DMS153 treated with DMSO at 0.1 percent for 48 hours (cell line): Measurements from ENCODE around the gene EML1.

Experiments
- DNase-seq: peaks from one replicate; lab custom pipeline; 2025; ENCODE audit not compliant: unreplicated experiment; lab: John Stamatoyannopoulos, UW

EML1 gene

DNA sequence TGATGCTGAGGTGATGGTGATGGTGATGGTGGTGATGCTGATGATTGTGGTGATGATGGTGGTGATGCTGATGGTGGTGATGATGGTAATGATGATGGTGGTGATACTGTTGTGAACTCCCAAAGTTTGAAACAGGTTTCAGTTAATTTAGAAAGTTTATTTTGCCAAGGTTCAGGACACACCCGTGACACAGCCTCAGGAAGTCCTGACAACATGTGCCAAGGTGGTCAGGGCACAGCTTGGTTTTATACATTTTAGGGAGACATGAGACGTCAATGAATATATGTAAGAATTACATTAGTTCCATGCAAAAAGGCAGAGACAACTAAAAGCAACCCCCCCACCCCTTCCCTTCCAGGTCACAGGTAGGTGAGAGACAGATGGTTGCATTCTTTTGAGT lies 159.2 kb downstream of the EML1 start:
- DNase-seq: no peak

DNA sequence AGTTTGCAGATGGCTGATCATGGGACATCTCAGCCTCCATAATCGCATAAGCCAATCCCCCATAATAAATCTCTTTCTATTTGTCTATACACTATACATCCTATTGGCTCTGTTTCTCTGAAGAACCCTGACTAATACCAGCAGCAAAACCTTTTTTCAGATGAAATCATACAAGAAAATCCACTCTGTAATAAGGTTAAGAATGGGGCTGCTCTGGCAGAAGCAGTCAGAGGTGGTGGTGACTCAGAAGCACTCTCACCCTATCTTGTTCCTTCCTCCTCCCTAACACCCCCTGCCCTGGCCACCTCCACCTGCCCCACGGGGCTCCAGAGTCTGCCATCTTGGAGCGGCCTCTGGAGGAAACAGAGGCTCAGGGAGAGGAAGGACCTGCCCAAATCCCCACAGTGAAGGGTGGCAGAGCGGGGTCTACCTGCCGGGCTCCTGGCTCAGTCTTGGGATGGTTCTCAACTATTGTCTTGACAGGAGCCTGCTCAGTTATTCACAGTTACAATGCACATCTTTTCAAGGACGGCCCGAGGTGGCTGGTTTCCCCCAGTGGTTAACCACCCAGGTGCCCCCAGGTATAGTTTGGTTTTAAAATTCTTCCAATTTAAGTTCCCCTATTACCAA lies 162.7 kb downstream of the EML1 start:
- DNase-seq: no peak

- no peak for DNase-seq
Measured at GRCh38 chr14:99958380-99958779, 165.2 kb downstream of the EML1 start.

DNA sequence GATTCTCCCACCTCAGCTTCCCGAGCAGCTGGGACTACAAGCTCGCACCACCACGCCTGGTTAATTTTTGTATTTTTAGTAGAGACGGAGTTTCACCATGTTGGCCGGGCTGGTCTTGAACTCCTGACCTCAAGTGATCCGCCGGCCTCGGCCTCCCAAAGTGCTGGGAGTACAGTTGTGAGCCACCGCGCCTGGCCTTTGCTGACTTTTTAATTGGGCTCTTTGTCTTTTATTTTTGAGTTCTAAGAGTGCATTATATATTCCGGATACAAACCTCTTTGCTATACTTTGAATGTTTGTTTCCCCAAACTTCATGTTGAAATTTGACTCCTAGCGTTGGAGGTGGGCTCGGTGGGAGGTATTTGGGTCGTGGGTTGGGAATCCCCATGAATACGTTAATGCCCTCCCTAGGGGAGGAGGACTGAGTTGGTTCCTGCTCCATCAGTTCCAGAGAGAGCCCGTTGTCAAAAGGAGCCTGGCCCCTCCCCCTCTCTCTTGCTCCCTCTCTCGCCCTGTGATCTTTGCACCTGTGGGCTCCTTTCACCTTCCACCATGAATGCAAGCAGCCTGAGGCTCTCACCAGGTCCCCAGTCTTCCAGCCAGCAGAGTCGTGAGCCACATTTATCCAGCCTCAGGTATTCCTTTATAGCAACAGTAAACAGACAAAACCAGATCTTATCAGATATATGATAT lies 168.8 kb downstream of the EML1 start:
- DNase-seq: no peak

DNA sequence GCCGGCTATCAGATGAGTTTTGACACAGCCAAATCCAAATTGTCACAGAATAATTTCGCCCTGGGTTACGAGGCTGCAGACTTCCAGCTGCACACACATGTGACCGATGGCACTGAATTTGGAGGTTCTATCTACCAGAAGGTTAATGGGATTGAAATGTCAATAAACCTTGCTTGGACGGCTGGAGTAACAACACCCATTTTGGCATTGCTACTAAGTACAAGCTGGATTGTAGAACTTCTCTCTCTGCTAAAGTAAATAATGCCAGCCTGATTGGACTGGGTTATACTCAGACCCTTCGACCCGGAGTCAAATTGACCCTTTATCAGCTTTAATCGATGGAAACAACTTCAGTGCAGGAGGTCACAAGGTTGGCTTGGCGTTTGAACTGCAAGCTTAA lies 171.8 kb downstream of the EML1 start:
- no peak for DNase-seq

DNA sequence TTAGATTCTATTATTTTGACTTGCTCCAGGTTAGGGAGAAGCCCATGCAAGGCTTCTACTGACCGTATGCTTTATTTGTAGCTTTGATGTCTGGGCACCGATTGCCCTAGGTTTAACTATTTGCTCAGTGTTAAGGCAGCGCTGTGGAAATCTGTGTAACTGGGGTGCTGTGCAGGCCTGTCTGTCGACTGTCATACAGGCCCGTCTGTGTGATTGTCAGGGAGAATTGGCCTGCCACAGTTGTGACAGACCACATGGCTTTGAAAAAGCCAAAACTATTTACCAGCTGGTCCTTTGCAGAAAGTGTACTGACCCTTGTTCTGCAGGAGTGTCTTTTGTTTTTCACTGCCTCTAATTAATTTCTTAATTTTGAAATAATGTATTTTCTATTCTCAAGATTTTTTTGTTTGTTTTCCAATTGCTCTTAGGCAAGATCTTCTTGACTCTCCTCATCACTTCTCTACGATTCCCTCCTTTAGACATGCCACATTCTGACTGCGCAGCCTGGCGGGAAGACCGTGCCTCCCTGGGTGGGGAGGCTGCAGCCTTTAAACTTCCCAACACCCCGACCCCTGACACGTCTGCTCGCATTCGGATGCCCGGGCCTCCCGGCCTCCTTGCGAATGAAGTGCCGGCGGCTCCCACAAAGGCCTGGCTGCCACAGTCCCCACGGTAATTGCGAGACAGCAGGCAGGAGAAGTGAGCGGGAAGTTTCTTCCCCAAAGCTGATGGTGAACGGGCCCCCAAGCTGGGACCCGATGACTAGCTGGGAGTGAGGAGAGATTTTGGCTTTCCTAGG lies 173.0 kb downstream of the EML1 start:
- DNase-seq: no peak

GRCh38 chr14:99966912-99967311 lies 173.7 kb downstream of the EML1 start:
- no peak for DNase-seq

GRCh38 chr14:99968191-99968920 lies 175.1 kb downstream of the EML1 start:
- no peak for DNase-seq

DNA sequence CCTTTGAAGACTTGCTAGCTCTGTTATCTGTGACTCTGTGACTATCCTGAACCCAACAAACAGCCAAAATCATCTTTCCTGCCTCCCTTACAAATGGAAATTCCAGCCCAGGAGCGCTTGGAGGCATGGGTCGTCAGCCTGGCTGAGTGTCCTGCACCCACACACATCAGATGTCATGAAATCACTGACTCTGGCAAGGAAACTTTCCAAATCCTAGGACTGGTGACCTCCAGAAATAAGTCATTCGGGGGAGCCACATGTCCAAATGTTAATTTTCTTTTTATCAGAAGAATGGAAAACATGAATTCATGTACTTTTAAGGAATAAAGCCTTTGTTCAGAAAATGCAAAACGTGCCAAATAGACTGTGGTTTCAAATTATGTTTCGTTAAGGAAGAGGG lies 175.7 kb downstream of the EML1 start:
- DNase-seq: no peak

GRCh38 chr14:99969673-99970322 lies 176.6 kb downstream of the EML1 start:
- DNase-seq: no peak

DNA sequence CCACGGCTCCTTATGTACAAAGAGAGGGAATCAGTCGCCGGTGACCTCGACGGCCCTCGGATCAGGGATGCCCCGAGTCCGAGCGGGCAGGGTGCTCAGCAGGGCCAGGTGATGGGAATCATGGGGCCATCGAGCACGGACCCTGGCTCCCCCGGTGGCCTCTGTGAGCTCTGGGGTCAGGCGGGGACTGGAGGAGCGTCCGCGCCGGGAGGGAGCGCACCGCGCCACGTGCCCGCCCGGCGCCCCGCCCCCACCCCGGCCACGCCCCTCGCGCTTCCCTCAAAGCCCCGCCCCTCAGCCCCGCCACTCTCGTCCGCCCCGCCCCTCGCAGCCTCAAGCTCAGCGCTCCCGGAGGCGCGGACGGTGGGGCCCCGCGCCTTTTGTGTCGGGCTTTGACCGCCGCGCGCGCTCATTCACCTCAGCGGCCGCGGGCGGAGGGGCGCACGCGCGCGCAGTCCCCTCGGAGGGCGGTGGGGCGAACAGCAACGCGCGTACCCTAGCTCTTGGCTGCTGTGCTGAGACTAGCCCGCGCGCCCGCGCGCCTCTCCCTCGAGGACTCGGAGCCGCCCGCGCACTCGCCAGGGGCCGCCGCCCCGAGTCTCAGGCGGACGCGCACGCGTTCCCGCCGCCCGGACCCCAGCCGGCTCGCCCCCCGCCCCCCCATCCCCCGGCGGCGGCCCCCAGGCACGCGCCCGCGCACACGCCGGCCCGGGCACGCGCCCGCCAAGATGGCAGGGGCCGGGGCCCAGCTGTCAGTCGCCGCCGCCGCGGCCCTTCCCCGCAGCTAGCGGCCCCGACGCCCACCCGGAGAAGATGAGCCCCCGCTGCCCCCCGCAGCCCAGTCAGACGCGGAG lies 178.1 kb downstream of the EML1 start:
- DNase-seq: peak; percentile 52

GRCh38 chr14:99971941-99972747 lies 178.9 kb downstream of the EML1 start:
- DNase-seq: no peak

DNA sequence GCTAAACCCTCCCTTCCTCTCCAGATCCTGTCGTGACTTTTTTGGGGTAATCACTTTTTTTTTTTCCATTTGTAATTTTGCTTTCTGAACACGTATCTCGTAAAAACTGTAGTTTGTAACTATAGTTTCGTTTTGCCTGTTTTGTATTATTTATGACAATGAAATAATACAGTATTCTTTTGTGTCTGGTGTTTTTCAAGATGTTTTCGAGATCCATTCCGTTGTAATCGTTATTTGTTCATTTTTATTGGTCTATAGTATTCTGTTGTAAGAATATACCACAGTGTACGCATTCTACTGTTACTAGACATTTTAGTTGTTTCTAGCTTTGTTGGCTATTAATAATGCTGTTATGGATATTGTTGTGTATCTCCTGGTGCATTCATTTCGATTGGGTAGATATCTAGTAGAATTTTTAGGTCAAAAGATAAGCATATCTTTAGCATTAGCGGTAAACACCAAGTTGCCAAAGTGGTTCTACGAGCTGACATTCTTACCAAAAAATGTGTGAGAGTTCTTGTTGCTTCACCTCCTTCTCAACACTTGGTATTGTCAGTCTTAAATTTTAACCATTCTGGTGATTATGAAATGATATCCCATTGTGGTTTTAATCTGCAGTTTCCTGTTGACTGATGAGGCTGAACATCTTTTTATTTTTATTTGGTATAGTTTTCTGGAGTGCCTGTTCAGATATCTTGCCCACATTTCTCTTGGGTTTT lies 179.7 kb downstream of the EML1 start:
- no peak for DNase-seq

GRCh38 chr14:99975190-99975589 lies 182.0 kb downstream of the EML1 start:
- no peak for DNase-seq

GRCh38 chr14:99976021-99976420 lies 182.8 kb downstream of the EML1 start:
- DNase-seq: no peak

DNA sequence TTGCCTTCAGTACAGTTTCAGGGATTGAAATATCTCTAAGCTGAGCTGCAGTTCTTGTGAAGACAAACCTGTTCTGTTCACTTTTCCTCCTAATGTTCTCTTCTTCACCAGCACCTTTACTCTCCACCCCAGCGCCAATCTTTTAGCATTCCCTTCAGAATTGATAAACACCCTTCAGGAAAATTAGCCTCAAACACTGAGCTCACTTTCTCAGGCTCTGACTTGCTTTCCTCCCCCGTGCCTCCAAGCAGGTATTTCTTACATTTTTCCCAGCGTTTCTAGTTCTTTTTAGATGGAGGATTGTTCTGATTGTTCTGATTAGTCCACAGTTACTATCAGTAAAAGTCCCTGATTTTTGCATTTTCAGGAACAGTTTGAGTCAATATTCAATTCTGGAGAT lies 183.5 kb downstream of the EML1 start:
- DNase-seq: no peak

DNA sequence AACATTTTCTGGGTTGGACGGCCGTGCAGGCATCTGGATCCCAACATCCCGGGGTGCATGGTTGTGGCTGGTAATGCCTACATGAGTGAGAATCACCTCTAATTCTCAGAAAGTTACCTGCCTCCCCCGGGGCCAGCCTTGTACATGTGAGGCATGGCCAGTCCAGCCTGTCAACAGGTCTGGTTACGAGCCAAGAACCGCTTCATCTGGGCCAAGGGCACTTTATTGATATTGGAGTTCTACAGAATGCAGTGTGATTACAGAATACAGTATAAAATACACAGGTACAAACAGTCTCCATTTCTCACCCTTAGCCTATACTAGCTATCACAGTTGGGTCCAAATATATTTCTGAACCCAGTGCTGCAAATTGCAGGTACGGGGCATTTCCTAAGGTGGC lies 187.1 kb downstream of the EML1 start:
- no peak for DNase-seq

DNA sequence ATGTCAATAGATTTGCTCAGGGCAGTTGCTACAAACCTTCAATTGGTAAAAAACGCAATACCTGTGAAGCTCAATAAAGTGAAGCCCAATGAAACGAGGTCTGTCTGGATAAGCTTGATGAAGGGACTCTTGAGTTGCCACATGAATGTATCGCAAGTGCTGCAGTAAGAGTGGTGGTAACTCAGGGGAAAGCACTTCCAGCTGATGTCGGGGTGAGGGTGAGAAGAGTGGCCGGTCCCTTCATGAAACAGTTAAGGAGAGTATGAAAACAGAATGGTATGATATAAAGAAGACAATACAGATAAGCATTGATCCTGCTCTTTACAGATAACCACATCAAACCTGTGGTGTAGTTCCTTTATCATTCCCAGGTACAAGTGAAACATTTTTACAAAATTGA lies 188.6 kb downstream of the EML1 start:
- no peak for DNase-seq
